NCI-H82 treated with DMSO at 0.1 percent for 48 hours (cell line): ENCODE results near the gene TENM4.
"Not testable (repeated sequence)": the region's sequence is repeated elsewhere in the genome, so short reads cannot be mapped to it uniquely, and the experiment has no call there.

Source experiments
- DNase-seq: peaks from one replicate; lab custom pipeline; 2025; ENCODE audit not compliant: unreplicated experiment; lab: John Stamatoyannopoulos, UW

TENM4 gene

DNA sequence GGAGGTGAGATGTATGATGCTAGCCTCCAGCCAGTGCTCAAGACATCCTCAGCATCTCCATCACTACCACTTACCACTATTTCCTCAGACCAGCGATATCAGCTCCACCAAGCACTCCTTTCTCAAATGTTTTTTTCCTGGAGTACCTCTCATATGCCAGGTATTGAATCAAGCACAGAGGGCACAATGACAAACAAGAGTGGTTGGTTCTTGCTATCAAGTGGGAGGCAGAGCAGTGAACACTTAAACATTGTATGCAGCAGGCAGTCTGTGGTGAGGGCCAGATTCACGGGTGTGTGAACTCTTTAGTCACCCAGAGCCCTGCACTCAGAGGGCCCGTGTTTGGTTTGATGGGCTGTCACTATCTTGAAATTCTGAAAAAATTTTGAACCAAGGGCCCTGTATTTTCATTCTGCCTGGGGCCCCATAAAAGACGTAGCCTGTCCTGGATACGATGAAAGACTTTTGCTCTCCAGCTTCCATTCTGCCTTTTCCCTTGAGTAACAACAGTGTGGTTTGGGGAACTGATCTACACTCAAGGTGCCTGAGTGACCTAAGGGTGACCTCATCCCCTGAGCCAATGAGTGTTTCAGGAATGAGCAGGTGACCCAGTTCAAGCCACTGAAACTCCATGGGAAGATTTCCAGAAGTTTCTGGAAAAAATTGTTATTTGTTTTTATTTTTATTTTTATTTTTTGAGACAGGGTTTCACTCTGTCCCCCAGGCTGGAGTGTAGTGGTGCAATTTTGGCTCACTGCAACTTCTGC is 517.8 kb downstream of the TENM4 start:
- DNase-seq: no peak

DNA sequence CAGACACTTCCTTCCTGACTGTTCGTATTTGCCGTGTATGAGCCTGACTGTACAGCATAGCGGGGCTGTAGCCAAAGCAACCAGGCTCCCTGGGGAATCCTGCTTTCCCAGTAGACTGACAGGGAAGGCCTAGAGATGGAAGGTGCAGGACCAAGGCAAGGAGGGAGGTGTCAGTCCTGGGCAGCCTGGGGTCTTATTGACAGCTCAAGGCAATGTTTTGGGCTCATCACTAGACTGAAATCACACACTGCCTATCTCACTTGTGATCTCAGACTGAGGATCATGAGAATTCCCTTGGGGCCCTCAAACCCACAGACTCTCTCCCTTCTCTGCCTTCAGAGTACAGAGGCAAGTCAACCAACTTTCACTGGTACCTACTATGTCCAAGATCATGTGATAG is 519.3 kb downstream of the TENM4 start:
- DNase-seq: no peak

GRCh38 chr11:78920329-78920728 is 520.5 kb downstream of the TENM4 start:
- no peak for DNase-seq

DNA sequence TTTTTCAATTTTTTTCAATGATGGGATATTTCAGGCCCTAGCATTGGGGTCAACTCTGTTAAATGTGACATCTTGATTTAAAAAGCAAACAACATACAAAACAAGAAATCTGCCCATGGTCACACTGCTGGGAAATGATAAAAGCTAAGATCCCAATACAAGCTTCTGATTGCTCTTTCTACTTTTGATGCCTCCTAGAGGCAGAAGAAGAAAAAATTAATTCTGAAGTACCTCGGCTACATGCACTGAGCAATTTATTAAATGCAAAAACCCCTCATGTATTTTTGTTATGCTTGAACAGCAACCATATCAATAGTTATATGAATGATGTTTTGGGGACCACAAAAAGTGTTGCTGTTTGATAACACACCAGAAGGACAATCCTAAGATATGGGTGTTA is 524.1 kb downstream of the TENM4 start:
- DNase-seq: no peak

DNA sequence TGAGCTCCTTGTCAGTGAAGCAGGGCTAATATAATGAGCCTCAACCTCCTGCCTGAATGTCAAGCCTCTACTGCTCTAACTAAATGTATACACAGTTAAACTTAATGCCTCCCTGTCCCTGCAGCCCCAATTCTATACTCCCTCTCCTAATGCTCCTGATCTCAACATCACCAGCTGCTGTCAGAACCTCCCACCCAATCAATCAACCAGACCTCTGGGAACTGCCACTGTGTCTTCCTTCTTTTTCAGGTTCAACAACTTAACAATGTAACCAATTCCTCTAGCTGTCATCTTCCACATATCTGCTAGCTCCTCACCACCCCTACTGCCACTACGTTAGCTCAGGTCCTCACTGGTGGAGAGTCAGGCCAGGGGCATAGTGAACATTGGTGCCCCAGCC is 526.3 kb downstream of the TENM4 start:
- no peak for DNase-seq

GRCh38 chr11:78912778-78913177 is 528.1 kb downstream of the TENM4 start:
- DNase-seq: no peak

- DNase-seq: no peak
Measured at GRCh38 chr11:78910322-78910721, 530.5 kb downstream of the TENM4 start.

DNA sequence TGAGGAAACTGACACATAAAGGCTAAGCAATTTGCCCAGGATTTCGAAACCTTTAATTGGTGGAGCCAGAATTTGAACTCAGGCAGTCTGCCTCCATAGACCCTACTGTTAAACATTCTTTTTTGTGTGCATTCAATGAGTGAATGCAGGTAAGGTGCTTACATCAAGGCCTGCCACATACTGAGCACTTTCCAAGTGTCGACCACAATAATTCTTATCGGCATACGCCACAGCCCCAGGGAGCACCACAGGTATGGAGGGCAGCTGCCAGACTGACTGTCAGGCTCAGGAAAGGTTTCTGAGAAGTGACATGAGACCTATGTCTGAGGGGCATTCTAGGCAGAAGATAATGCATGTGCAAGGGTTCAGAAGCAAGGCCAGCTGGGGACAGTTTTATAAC is 531.4 kb downstream of the TENM4 start:
- no peak for DNase-seq

GRCh38 chr11:78907636-78908035 is 533.2 kb downstream of the TENM4 start:
- DNase-seq: no peak

GRCh38 chr11:78906566-78906965 is 534.3 kb downstream of the TENM4 start:
- DNase-seq: no peak

- DNase-seq: no peak
Measured at GRCh38 chr11:78905756-78906155, 535.1 kb downstream of the TENM4 start.

DNA sequence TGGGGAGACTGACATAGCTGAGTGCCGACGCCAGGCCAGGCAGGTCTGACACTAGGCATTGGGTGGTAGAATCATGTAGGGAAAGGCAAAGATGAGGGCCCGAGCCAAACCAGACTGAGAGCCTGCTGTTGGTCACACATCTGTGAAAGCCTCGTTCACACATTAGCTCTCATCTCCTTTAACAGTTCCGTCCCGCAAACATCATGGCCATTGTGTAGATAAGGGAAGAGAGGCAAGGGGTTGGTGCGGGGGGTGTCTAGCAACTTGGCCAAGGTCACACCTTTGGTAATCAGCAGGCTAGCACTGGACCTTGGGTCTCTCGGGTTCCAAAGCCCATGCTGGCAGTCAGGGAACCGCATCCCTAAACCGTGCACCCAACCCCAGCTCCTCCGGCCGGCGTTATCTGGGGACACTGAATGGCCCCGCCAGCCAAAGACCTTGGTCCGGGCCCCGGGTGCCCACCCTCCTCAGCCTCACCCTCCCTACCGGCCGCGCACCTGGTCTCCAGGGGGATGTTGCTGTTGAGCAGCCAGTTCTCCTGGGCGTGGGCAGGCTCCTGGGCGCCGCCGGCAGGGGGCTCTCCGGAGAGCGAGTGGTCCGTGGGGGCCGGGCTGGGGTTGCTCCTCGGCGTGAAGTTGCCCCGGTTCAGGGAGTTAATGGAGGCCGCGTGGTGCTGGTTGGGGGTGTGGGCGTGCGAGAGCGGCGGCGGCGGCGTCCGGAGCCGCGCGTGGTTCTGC is 537.9 kb downstream of the TENM4 start:
- DNase-seq: no peak

- no peak for DNase-seq
Measured at GRCh38 chr11:78901831-78902230, 539.0 kb downstream of the TENM4 start.

DNA sequence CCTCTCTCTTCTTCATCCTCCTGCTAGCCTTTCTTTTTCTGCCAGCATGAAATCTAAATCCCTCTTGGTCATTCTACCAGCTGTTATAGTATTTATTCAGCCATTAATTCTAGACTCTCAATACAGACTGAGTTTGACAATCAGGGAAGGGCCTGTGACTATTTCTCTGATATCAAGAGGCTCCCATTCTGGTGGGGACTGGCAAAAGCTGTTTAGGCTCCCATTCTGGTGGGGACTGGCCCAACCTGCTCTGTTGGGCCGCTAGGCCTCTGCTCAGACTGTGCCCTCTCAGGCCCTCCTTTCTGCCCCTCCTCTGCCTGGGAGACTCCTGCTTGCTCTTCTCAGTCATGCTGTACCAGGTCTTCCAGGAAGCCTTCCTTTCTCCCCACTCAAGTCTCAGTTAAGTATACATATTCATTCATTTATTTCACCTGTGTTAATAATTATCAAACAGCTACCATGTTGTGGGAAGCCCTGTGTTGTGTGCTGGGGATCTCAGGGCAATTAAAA is 542.5 kb downstream of the TENM4 start:
- DNase-seq: no peak

GRCh38 chr11:78893996-78894395 is 546.8 kb downstream of the TENM4 start:
- DNase-seq: no peak

DNA sequence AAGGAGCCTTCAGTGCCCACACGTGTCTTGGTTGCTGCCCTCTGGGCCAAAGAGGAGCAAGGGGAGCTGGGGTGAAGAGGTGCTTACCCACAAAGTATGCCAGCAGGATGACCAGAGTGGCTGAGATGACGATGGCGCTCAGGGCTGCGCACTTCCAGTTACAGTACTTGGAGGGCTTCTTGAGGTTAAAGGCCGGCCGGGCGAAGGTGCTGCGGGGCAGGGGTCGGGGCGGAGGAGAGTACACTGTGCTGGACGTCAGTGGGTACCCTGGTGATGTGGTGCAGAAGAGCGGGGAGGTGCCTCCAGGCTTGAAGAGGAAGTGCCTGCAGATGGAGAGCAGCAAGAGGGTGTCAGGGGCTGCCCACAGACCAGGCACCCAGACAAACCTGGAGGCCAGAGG is 551.1 kb downstream of the TENM4 start:
- DNase-seq: no peak

DNA sequence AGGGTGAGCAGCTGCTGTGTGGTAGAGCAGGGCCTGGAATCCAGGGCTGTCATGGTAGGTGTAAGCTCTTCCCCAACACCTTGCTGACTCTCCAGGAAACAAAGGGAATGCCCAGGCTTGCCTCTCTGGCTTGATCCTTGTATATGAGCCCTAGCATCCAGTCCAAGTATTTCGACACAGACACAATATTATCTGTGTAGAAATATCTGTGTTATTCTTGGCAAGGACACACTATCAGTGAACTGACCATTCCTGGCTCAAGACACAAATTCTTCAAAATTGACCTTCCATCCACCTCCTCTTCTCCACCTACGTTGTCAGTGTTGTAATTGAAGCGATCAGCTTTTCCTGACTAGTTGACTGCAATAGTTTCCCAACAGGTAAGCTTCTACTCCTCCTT is 554.2 kb downstream of the TENM4 start:
- DNase-seq: no peak

DNA sequence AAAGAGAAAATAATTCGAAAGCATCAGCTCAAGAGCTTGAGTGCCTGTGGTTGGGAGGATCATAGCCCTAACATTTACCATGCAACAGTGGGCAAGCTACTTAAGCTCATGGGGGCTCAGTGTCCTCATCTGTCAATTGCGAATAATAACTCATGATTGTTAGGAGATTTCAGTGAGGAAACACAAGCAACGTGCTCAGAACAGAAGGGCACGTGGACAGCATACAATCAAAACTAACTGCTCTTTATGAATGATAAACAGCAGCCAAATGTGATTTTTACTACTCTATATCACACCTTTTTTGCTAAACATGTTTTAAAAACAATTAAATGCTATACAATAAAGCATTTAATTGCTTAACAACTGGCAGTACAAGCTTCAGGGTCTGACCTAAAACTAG is 556.1 kb downstream of the TENM4 start:
- no peak for DNase-seq

DNA sequence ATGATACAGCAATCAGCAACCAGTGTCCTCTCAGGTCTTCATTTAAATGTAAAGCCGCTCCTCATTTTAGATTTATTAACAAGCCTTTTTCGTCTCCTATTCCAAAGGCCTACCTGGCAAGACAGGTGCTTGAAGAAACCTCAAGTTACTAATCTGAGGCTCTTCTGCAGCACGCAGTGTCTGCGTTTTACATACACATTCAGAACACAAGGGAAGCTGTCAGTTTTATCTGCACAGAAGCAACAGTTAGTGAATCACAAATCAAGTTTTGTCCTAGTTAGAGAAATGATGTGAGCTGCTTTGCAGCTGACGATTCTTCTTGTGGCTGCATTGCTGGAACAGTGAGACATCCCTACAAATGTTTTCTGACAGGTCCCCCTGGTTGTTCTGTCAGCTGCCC is 557.3 kb downstream of the TENM4 start:
- no peak for DNase-seq

DNA sequence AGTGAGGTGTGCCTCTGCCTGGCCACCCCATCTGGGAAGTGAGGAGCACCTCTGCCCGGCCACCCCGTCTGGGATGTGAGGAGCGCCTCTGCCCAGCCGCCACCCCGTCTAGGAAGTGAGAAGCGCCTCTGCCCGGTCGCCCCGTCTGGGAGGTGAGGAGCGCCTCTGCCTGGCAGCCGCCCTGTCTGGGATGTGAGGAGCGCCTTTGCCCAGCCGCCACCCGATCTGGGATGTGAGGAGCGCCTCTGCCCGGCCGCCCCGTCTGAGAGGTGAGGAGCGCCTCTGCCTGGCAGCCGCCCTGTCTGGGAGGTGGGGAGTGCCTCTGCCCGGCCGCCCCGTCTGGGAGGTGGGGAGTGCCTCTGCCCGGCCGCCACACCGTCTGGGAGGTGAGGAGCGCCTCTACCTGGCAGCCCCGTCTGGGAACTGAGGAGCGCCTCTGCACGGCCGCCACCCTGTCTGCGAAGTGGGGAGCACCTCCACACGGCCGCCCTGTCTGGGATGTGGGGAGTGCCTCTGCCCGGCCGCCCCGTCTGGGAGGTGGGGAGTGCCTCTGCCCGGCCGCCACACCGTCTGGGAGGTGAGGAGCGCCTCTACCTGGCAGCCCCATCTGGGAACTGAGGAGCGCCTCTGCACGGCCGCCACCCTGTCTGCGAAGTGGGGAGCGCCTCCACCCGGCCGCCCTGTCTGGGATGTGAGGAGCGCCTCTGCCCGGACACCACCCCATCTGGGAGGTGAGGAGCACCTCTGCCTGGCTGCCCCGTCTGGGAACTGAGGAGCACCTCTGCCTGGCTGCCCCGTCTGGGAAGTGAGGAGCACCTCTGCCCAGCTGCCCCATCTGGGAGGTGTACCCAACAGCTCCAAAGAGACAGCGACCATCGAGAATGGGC is 561.5 kb downstream of the TENM4 start:
- not testable (repeated sequence) for DNase-seq

DNA sequence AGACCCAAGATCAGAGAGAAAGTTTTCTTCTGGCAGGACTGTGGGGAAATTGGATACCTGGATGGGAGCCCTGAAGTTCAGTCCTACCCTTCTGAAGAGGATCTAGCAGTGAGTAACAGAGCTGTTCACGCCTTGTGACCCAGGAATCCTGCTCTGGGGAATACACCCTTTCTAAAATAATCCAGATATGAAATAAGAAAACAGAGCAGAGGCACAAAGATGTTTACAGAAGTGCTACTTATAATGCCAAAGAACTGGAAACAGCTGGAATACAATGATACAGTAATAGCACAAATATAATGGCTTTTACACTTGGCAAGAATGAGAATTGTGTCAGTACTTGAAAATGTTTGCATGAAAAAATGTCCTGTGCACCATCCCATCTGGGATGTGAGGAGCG is 562.2 kb downstream of the TENM4 start:
- DNase-seq: no peak
